Central memory CD8-positive, alpha-beta T cell (primary cell): ENCODE data around the gene ACSS1.

Experiments
- ATAC-seq: fragments of 150-1000 bp; cut with Tn5 transposase; replicated peaks from 2 replicates; pipeline ENCODE4 v1.10.0; 2022; ENCODE audit warnings: mild to moderate bottlenecking, moderate FRiP score, moderate number of reproducible peaks; ENCODE audit not compliant: poor library complexity, severe bottlenecking; ENCODE audit errors: extremely low read depth
- DNase-seq, 2 donors: peaks; one replicate each; pipeline ENCODE4 v3.0.0; 2021; ENCODE audit warnings: low spot score in 2 of 2
- H3K27ac Mint-ChIP-seq: one replicate; pipeline ENCODE4 v1.8.0; 2022; ENCODE audit warnings: low read depth, mild to moderate bottlenecking, moderate library complexity, mixed read lengths
- H3K27me3 Mint-ChIP-seq: one replicate; pipeline ENCODE4 v1.8.0; 2022; ENCODE audit warnings: mixed read lengths
- H3K36me3 Mint-ChIP-seq: one replicate; pipeline ENCODE4 v1.8.0; 2022; ENCODE audit warnings: mild to moderate bottlenecking, moderate library complexity, mixed read lengths; ENCODE audit not compliant: insufficient read depth
- H3K4me1 Mint-ChIP-seq: one replicate; pipeline ENCODE4 v1.8.0; 2022; ENCODE audit warnings: mixed read lengths
- H3K4me3 Mint-ChIP-seq: one replicate; pipeline ENCODE4 v1.8.0; 2022; ENCODE audit warnings: mild to moderate bottlenecking, moderate library complexity, mixed read lengths
- H3K9me3 Mint-ChIP-seq: one replicate; pipeline ENCODE4 v1.8.0; 2022; ENCODE audit warnings: mixed read lengths

The ACSS1 gene

DNA sequence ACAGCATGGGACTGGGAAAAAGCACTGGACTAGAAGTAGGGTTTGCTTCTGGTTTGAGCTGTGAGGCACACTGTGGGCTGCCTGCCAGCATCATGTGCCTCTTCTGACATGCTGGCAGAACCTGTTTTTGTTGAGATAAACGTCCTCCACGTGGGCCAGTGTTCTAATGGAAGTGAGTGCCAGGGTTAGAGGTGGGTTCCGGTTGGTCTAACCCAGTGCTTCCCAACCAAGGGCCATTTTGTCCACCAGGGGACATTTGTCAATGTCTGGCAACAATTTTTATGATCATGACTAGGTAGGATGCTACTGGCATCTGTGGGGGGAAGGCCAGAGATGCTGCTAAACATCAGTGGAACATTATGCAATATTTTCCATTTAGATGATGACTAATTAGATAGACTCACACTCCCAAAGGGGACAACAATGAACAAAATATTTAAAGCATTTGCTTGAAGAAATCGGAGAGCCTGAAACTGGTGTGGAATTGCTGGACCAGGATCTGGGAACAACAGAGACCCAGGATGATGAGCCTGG lies 57.6 kb downstream of the ACSS1 start:
- Mint-ChIP-seq H3K27me3 (no peaks in the 10 kb centered on the region), H3K4me1 (no peaks in the 10 kb centered on the region), H3K4me3 (no peak overlapping the region), H3K27ac (no peak overlapping the region), H3K36me3 (peaks cover 8% of the 10 kb centered on the region), H3K9me3 (no peaks in the 10 kb centered on the region)
- no peak for ATAC-seq
- no peak for DNase-seq

DNA sequence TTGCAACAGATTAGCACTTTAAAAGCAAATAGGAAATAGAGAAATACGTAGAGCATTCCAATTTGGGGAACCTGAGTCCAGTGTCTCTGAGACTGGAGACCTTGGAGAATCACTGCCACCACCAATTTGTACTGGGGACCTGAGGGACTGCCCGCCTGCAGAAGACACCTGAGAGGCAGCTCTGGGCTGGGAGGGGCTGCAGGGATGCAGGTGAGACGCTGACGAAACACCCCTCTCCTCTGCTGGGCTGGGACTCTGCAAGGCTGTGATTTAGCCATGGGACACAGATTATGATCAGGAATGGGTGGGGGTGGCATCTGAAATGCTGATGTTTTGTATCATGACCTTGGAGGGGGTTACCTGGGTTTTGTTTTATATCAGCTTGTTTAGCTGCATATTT lies 58.4 kb downstream of the ACSS1 start:
- no peaks in the 10 kb centered on the region for H3K27me3 Mint-ChIP-seq
- ATAC-seq = no peak
- H3K4me1 Mint-ChIP-seq = peaks cover 8% of the 10 kb centered on the region
- H3K4me3 Mint-ChIP-seq = no peak overlapping the region
- no peaks in the 10 kb centered on the region for H3K9me3 Mint-ChIP-seq
- H3K36me3 Mint-ChIP-seq = peaks cover 8% of the 10 kb centered on the region
- H3K27ac Mint-ChIP-seq = no peak overlapping the region
- DNase-seq = no peak

DNA sequence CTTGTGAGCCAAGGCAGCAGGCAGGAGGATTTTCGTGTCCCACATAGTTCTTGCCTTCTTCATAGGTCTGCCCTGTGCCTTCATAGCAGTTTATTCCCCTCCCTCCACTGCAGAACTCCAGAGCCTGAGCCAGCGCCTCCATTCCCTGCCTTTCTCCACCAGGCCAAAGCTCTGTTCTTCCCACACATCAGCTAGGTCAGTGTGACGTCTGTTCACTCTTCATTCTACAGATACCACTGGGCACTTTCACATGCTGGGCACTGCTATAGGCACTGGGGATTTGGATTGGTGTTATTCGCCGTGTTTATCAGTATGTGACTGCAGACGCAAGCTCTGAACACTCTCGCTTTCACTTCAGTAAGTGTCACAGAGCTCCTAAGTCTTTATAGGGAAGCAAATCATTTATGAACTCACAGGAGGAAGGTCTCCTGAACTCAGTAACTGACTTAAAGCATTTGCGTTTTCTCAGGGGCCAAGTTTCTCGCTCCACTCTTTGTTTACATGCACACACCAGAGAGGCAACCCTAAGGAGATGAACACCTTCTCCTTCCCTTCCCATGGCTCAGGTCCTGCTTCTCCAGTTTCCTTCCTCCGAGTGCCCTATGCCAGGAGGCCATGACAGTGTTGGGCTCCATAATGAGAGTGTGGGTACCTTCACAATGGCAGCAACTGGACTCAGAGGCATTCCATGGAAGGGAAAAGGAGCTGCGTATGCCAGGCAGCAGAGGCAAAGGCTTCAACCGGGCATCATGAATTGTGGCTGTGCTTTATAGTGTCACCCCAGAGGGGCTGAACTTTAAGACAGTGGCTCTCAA lies 59.1 kb downstream of the ACSS1 start:
- Mint-ChIP-seq H3K27ac (no peak overlapping the region), H3K36me3 (peaks cover 5% of the 10 kb centered on the region), H3K27me3 (no peaks in the 10 kb centered on the region), H3K4me1 (peaks cover 14% of the 10 kb centered on the region), H3K4me3 (no peak overlapping the region), H3K9me3 (no peaks in the 10 kb centered on the region)
- ATAC-seq (no peak), DNase-seq (no peak)

DNA sequence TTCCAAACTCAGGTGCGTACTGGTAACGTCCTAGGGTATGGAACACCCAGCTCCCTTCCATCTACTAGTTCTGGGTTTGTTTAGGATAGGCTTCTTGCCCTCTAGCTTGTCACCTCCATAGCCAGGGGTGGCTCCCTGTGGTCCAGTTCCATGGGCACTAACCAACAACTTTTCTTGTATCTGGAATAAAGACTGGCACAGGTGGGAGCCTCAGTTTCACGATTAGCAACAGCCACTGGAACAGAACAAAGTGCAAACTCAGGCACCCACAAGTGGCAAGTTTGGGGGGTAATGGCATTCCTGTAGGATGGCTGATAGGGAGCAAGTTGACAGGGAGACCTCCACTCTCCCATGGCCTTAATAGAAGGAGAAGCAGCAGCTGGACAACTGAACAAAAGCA lies 59.8 kb downstream of the ACSS1 start:
- DNase-seq = no peak
- Mint-ChIP-seq H3K4me3 (no peak overlapping the region), H3K36me3 (peaks cover 5% of the 10 kb centered on the region), H3K9me3 (no peaks in the 10 kb centered on the region), H3K27me3 (no peaks in the 10 kb centered on the region), H3K4me1 (peaks cover 15% of the 10 kb centered on the region), H3K27ac (no peak overlapping the region)
- ATAC-seq = no peak

DNA sequence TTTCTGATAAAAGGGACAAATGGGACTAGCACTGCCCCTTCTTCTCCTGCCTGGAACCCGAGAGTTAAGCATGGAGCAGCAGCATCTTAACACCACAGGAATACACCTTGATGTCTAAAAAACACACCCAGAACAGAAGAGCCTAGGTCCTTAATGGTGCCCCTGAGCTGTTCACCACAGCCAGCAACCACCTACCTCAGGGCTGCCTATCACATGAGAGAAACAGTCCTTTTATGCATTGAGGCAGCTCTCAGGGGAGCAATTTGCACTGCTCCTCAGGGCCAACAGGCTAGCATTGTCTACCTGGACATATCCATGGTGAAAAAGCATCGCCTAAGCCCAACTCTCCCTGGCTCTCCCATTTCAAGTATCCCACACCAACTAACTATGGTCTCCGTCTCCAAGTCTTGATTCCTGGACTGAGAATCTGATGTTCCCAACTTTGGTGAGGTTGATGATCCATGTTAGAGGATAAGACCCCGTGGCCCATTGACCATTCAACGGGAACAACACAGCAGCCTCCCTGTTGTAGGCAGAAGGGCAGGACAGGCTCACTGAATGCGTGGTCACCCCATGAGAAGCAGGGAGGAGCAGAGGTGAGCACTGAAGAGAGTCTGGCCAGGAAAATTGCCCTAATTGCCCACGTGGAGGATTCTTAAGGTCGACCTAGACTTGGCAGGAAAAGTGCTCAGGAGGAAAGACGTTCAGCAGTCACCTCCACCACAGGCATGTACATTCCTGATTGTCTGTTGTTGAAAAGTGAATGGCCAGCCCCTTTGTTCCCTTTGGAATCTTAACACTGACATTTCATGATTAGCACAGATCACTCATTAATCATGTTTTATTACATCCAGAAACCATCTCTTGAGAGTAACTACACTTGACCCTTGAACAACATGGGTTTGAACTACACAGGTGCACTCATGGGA lies 61.2 kb downstream of the ACSS1 start:
- Mint-ChIP-seq H3K27me3 (no peaks in the 10 kb centered on the region), H3K4me3 (no peak overlapping the region), H3K4me1 (peaks cover 19% of the 10 kb centered on the region), H3K36me3 (peaks cover 16% of the 10 kb centered on the region), H3K9me3 (no peaks in the 10 kb centered on the region), H3K27ac (peak overlapping the region; percentile 38)
- ATAC-seq (no peak), DNase-seq (no peak)

DNA sequence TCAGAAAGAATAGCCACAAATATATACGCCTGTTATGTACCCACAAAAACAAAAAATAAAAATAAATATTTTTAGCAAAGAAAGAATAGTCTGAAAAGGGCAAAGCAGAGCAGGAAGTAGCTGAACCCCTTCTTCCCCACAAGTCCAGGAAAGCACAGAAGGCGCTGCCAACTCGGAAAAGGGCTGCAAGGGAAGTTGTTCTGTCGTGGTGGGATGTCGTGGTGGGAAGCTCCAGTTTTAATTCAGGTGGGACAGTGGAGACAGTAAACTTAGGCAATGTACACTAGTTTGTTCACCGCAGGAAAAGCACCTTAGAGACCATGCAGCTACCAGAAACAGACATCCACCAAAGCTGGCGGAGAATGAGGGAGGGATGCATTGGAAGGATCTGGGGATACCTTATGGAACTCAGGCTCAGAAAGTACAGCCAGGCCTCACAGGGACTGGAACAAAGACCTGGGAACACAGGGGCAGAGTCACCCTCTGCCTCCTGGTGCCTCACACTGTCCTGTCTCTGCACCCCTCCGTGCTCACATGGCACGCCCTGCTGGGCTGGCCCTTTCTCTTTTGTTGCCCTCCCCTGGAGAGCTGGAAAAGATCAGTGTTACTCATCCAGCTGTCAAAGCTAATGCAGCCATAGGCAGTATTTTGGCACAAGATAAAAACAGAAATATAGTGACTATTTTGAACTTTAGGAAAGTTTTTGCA lies 62.0 kb downstream of the ACSS1 start:
- Mint-ChIP-seq H3K36me3 (peaks cover 24% of the 10 kb centered on the region), H3K4me1 (peaks cover 27% of the 10 kb centered on the region), H3K27ac (no peak overlapping the region), H3K9me3 (no peaks in the 10 kb centered on the region), H3K4me3 (no peak overlapping the region), H3K27me3 (no peaks in the 10 kb centered on the region)
- no peak for DNase-seq
- ATAC-seq = no peak

DNA sequence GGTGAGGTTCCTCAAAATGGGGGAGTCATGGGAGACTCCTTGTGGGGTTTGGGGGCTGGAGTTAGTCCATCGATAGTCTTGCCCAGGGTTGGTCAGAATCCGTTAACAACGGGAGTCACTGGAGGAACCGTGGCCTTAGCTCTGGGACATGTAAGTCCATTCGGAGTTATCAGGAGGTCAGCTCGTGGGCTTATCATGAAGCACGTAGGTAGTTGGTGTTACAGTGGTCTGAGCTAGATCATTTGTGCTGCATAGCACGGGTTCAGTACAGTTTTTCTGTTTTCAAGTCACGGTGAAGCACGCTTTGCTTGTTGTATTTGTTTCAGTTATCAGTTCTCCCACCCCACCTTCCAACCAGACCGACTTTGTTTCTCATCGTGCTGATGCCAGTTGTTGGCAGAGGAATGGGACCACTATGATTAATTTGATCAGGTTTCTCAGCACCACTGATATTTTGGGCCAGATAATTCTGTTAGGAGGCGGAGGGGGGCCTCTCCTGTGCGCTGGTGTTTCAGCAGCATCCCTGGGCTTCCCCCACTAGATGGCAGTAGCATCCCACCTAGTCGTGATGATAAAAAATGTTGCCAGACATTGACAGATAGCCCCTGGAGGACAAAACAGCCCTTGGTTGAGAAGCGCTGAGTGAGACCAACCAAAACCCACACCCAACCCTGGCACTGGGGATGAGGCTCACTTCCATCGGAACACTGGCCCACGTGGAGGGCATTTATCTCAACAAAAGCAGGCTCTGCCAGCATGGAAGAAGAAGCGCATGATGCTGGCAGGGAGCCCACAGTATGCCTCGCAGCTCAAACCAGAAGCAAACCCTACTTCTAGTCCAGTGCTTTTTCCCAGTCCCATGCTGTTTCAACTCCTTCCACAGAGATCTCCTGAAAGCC lies 63.2 kb downstream of the ACSS1 start:
- peaks cover 38% of the 10 kb centered on the region for H3K4me1 Mint-ChIP-seq
- DNase-seq (peak; percentile 83 to 84), ATAC-seq (no peak)
- peak overlapping the region; percentile 57 for H3K4me3 Mint-ChIP-seq
- peak overlapping the region; percentile 64 for H3K27ac Mint-ChIP-seq
- no peaks in the 10 kb centered on the region for H3K27me3 Mint-ChIP-seq
- peaks cover 27% of the 10 kb centered on the region for H3K36me3 Mint-ChIP-seq
- no peaks in the 10 kb centered on the region for H3K9me3 Mint-ChIP-seq

DNA sequence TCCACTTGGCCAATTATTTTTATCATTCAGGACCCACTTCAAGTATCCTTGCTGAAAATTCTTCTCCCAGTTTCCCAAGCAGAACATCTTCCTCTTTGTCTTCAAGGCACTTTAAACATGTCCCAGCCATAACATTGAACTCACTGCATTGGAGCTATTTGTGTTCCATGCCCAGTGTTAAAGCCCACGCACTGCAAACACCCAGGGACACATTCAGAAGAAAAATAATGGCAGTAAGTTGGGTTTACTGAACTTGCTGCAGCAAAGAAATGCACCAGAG lies 63.8 kb downstream of the ACSS1 start:
- H3K4me1 Mint-ChIP-seq = peaks cover 41% of the 10 kb centered on the region

DNA sequence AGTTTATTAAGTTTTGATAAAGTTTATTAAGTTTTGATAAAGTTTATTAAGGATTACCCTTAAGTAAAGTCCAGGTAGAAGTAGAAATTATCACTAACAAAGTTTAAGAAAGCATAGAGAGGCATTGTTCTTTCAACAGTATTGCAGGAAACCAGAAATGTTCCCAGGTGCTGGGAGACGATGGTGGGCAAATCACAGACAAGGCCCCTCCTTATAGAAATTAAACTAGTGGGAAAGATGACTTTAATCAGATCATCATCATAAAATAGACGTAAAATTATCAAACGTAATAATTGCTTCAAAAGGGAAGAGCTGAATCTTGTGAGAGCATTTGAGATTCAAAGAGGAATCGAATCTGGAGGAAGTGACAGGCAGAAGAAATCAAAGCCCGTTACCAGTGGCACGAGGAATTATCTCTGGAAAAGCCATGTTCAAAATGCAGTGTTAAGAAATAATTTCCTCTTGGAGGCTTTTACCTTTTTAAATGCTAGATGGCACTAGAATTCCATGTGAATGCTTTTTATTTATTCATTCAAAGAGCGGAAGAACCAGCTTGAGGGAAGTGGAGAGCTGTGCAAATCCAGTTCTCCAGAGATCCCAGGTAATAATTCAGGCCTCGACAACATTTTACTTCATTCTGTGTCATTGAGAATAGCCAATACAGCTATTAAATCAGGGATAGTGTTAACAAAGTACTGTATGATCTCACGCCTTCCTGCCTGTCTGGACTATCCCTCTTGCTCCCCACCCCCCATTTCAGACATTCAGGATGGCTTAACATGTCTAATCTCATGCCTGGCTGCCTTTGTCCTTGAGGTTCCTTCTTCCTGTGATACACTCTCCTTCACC lies 64.4 kb downstream of the ACSS1 start:
- peak overlapping the region; percentile 99 for H3K27ac Mint-ChIP-seq
- no peaks in the 10 kb centered on the region for H3K9me3 Mint-ChIP-seq
- H3K4me1 Mint-ChIP-seq = peaks cover 47% of the 10 kb centered on the region
- H3K4me3 Mint-ChIP-seq = peak overlapping the region; percentile 57
- DNase-seq (no peak), ATAC-seq (no peak)
- H3K27me3 Mint-ChIP-seq = no peaks in the 10 kb centered on the region
- peaks cover 34% of the 10 kb centered on the region for H3K36me3 Mint-ChIP-seq

More for the DNA sequence above, 63.8 kb downstream of the ACSS1 start:
- Mint-ChIP-seq H3K27me3 (no peaks in the 10 kb centered on the region), H3K4me3 (peak overlapping the region; percentile 57), H3K9me3 (no peaks in the 10 kb centered on the region), H3K36me3 (peaks cover 28% of the 10 kb centered on the region), H3K27ac (peak overlapping the region; percentile 64)
- ATAC-seq (no peak), DNase-seq (no peak)

DNA sequence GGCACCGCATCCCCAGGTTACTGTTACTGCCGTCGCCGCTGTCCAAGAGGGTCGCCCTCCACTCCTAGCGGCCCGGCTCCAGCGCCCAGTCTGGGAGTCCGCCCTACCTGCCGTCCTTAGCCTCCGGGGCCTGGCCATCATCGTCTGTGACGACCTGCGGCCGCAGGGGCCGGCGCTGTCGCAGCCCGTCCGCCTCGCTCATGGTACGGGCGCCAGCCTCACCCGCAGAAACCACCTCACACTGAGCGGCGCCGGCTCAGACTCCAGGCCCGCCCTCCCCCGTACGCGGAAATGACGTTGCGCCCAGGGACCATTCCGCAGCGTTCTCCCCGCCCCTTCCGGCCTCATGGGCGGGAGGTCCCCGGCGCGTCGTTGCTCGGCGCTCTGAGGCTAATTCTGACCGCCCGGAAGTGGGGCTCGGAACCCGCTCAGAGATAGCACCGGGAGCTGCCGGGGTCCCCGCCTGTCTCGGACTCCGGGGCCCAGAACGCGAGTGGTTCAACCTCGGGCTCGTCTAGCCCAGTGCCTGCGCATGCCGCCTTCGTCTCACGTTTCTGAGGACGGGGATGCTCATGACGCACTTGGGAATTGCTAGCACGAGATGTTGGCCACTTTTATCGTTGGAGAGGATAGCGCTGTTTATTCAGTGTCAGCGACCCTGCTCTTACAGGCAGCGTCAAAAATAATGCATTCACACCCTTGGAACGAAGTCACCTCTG lies 65.3 kb downstream of the ACSS1 start, which contains the start of gene APMAP:
TSS of gene APMAP (minus strand) at position 265 of the 719 bp plus-strand sequence. CDS start at position 202, 63 bp downstream.
- Mint-ChIP-seq H3K4me1 (peaks cover 56% of the 10 kb centered on the region), H3K27ac (peak within 1 kb of the TSS; percentile 99), H3K36me3 (peaks cover 35% of the 10 kb centered on the region), H3K4me3 (peak within 1 kb of the TSS; percentile 99), H3K27me3 (no peaks in the 10 kb centered on the region), H3K9me3 (no peaks in the 10 kb centered on the region)
- peak; percentile 93 for ATAC-seq
- peak; percentile 93 to 94 for DNase-seq
